MCF 10A (cell line): Measurements from ENCODE around the gene CHMP6. TPM values are rescaled to one million over a fixed set of nuclear protein-coding genes. Genes with fewer than 3 reads are reported as not detected.

Experiments
- BruUV-seq: library from RNA; stranded (reverse); fragments of 400-500 nt; replicated peaks from 2 replicates; lab custom pipeline; 2021; lab: Mats Ljungman, UMichigan
- CTCF ChIA-PET: fragments of 300-600 bp; sonication (Branson Sonifier 250); formaldehyde crosslinking; extraction: SDS; loops from one replicate; lab custom pipeline; 2021; ENCODE audit warnings: antibody characterized with exemption, inconsistent platforms; lab: Yijun Ruan, JAX
- POLR2A ChIA-PET: fragments of 300-600, 350-650 bp; sonication (Branson Sonifier 250); formaldehyde crosslinking; extraction: SDS; loops from one replicate; lab custom pipeline; 2020; ENCODE audit warnings: antibody characterized with exemption, inconsistent platforms; lab: Yijun Ruan, JAX
- DNase-seq: peaks from one replicate; pipeline ENCODE4 v3.0.0-alpha.2; 2018; ENCODE audit not compliant: unreplicated experiment
- H3K27ac Mint-ChIP-seq: one replicate; pipeline ENCODE4 v1.8.0; 2022; ENCODE audit warnings: mild to moderate bottlenecking, low read depth, mixed read lengths; ENCODE audit not compliant: unreplicated experiment
- H3K27me3 Mint-ChIP-seq: one replicate; pipeline ENCODE4 v1.8.0; 2022; ENCODE audit warnings: mixed read lengths; ENCODE audit not compliant: insufficient read depth, unreplicated experiment
- H3K36me3 Mint-ChIP-seq: one replicate; pipeline ENCODE4 v1.8.0; 2022; ENCODE audit warnings: mild to moderate bottlenecking, moderate library complexity, mixed read lengths; ENCODE audit not compliant: insufficient read depth, unreplicated experiment
- H3K4me1 Mint-ChIP-seq: one replicate; pipeline ENCODE4 v1.8.0; 2022; ENCODE audit warnings: mixed read lengths; ENCODE audit not compliant: insufficient read depth, unreplicated experiment
- H3K4me3 Mint-ChIP-seq: one replicate; pipeline ENCODE4 v1.8.0; 2022; ENCODE audit warnings: mild to moderate bottlenecking, moderate library complexity, mixed read lengths; ENCODE audit not compliant: unreplicated experiment
- H3K9me3 Mint-ChIP-seq: one replicate; pipeline ENCODE4 v1.8.0; 2022; ENCODE audit warnings: mixed read lengths; ENCODE audit not compliant: unreplicated experiment
- intact Hi-C: fragments of 100-400 bp; cut with micrococcal nuclease; formaldehyde crosslinking; loops from 2 replicates; pipeline ENCODE4 v1.14.1; 2022
- total RNA-seq: library from RNA; stranded (reverse); gene quantifications from 2 replicates; pipeline ENCODE4 v1.2.3, GENCODE V29; 2022
- TF ChIP-seq, protein P1 (sequence below): fragments of 200-600 bp; IDR thresholded peaks from one replicate; pipeline ENCODE4 v1.8.0; 2022; ENCODE audit warnings: antibody characterized with exemption, mild to moderate bottlenecking; ENCODE audit not compliant: unreplicated experiment

Gene CHMP6
- total RNA-seq, 1 experiment from 2014 or later: 19.5 TPM

DNA sequence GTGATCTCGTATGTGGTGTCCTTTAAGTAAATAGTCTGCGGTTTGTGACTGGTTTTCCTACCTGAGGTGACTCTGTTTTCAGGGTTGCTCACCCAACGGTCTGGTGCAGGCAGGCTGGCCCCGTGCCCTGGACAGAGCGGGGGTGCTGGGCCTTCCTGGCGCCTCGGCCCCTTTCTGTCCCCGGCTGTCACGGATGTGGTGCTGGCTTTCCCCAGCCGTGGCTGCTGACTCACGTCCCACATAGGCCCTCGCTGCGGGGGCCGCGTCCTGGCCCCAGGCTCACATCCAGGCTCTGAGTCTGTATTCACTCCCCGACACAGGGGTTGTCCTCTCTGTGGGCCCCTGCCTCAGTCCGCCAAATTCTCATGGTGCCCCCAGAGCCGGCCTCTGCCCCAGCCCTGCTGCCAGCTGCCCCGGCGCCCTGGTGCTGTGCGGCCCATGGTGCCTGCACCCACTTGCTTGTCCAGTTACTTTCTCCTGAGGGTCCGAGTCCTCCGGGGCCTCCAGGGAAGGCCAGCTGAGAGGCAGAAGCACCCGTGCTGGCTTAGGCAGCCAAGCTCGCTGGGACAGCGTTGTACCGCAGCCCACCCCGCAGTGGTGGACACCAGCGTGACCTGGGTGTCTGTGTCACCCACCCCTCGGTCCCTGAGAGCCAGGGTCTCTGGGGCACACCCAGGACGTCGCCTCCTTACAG, 5.9 kb downstream of the CHMP6 start:
- Mint-ChIP-seq H3K4me1 (peaks cover 11% of the 10 kb centered on the region), H3K4me3 (no peak overlapping the region), H3K9me3 (no peaks in the 10 kb centered on the region), H3K27ac (no peak overlapping the region), H3K27me3 (no peaks in the 10 kb centered on the region), H3K36me3 (peaks cover 30% of the 10 kb centered on the region)
- intact Hi-C loops: no loop called here
- TF ChIP-seq, protein P1, sequence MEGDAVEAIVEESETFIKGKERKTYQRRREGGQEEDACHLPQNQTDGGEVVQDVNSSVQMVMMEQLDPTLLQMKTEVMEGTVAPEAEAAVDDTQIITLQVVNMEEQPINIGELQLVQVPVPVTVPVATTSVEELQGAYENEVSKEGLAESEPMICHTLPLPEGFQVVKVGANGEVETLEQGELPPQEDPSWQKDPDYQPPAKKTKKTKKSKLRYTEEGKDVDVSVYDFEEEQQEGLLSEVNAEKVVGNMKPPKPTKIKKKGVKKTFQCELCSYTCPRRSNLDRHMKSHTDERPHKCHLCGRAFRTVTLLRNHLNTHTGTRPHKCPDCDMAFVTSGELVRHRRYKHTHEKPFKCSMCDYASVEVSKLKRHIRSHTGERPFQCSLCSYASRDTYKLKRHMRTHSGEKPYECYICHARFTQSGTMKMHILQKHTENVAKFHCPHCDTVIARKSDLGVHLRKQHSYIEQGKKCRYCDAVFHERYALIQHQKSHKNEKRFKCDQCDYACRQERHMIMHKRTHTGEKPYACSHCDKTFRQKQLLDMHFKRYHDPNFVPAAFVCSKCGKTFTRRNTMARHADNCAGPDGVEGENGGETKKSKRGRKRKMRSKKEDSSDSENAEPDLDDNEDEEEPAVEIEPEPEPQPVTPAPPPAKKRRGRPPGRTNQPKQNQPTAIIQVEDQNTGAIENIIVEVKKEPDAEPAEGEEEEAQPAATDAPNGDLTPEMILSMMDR: no peak
- ChIA-PET POLR2A (interaction anchor here (0.9 kb wide), 1 partner anchor 52 kb away, joined by 3 read pairs; no protein-coding TSS in a partner anchor), CTCF (interaction anchor here (0.7 to 1.2 kb wide), 2 partner anchors 13 to 60 kb away, joined by 3 read pairs; no protein-coding TSS in a partner anchor)
- no peak for DNase-seq
- BruUV-seq: no TSS peak

DNA sequence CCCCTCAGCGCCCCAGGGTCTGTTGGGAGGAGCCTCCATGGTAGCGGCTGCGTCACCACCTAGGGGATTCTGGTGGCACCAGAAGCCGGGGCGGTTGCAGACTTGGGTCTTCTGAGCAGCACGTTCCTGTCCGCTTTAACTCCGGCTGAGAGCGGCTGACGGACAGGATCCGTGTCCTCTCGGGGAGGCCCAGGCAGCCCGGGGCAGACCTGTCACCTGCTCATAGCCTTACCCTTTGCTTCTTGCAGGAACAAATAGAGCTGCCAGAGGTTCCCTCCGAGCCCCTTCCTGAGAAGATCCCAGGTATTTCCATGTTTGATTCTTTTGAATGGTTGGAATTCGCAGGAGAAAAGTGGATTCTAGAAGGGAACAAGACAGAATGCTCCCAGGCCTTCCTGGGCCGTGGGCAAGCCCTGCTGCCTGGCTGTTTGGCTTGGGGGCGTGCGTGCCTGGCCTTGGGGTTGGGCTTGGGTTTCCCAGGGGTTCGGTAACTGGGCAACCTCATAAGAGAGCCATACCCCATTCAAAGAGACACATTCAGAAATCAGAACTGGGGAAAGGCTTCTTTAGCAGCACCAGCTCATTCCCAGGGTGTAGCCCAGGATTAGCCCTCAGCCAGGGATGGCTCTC, 6.6 kb downstream of the CHMP6 start:
- ChIA-PET POLR2A (no interaction called here), CTCF (interaction anchor here (0.7 kb wide), 2 partner anchors 59 to 96 kb away, joined by 3 read pairs; no protein-coding TSS in a partner anchor)
- TF ChIP-seq, protein P1: no peak
- intact Hi-C loops: no loop called here
- no peak for DNase-seq
- H3K27ac Mint-ChIP-seq: no peak overlapping the region
- H3K27me3 Mint-ChIP-seq: no peaks in the 10 kb centered on the region
- H3K36me3 Mint-ChIP-seq: peaks cover 30% of the 10 kb centered on the region
- BruUV-seq: no TSS peak
- H3K4me3 Mint-ChIP-seq: no peak overlapping the region
- H3K9me3 Mint-ChIP-seq: no peaks in the 10 kb centered on the region
- peaks cover 11% of the 10 kb centered on the region for H3K4me1 Mint-ChIP-seq

DNA sequence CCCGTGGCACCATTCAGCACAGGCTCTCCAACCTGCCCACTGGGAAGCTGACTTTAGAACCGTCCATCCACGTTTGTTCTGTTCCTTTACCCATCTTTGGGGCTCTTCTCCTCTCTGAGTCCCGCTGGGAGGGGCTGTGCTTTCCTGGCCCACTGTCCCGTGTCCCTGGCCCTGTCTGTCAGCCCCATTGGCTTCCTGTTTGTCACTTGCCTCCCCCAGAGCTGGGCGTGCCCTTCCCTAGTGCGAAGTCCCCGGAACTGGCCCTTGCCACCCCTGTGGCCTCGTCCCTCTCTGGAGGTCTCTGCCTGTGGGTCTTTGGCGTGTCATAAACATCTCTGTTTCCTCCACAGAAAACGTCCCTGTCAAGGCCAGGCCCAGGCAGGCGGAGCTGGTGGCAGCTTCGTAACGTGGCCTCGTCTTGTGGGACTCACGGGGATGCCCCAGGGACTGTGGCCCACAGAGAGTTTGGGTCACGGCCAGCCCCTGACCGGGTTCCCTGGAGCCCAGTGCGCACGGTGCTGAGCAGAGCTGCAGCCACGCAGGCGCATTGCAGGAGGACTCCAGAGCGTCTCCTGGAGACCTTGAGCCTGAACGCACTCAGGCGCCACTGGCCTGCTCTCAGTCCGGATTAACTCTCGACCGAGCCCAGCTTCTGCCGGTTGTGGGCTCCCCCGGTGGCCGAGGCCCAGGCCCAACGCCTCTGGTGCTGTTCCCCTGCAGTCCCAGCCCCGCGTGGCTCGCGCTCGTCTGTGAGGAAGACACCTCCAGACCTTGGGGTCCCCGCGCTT, 7.3 kb downstream of the CHMP6 start:
- no peak overlapping the region for H3K4me3 Mint-ChIP-seq
- CTCF ChIA-PET: interaction anchor here (0.7 kb wide), 1 partner anchor 95 kb away, joined by 3 read pairs; no protein-coding TSS in a partner anchor
- peaks cover 30% of the 10 kb centered on the region for H3K36me3 Mint-ChIP-seq
- POLR2A ChIA-PET: no interaction called here
- no peaks in the 10 kb centered on the region for H3K9me3 Mint-ChIP-seq
- intact Hi-C loops: no loop called here
- no peak overlapping the region for H3K27ac Mint-ChIP-seq
- no TSS peak for BruUV-seq
- H3K27me3 Mint-ChIP-seq: no peaks in the 10 kb centered on the region
- DNase-seq: no peak
- H3K4me1 Mint-ChIP-seq: peaks cover 11% of the 10 kb centered on the region
- TF ChIP-seq, protein P1: no peak
